Endometrial microvascular endothelial cells (primary cell): ENCODE results near the gene PLPPR4. TPM values are rescaled to one million over a fixed set of nuclear protein-coding genes. Genes with fewer than 3 reads are reported as not detected.

Experiments
- in situ Hi-C: cut with HindIII; loops from 2 replicates; pipeline ENCODE4 v1.10.0; 2017; ENCODE audit warnings: low sequenced_read_pairs, low pct_unique_long_range_greater_than_20kb; ENCODE audit errors: inconsistent ontology term
- total RNA-seq: library from RNA; depleted of rRNA; stranded (reverse); fragments of >200 nt; gene quantifications from one replicate; pipeline ENCODE4 v1.2.3, GENCODE V29; 2015; ENCODE audit errors: inconsistent ontology term

The PLPPR4 gene
- total RNA-seq, 1 donor from 2014 or later, result 0.28 TPM

GRCh38 chr1:99328171-99328570 is 63.9 kb downstream of the PLPPR4 start:
- in situ Hi-C loops, result no loop called here

- in situ Hi-C loops, result no loop called here
Observed at GRCh38 chr1:99331083-99331482, 66.8 kb downstream of the PLPPR4 start.

- in situ Hi-C loops, result no loop called here
Observed at GRCh38 chr1:99331636-99332035, 67.3 kb downstream of the PLPPR4 start.

- in situ Hi-C loops, result no loop called here
Observed at GRCh38 chr1:99332561-99332960, 68.3 kb downstream of the PLPPR4 start.

DNA sequence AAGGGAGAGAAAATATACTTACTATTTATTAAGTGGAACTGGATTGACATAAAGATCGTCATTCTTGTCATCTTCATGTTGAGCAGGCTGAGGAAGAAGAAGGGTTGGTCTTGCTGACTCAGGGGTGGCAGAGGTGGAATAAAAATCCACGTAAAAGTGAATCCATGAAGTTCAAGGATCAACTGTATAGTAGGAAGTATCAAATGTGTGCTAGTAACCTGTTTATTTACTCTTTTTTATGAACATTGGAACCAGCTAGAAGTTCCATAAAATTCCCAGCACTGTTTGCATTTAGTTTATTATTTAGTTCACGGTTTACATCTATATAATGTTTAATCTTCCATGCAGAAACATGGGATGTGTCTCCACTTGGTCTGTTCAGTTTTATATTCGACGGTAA is 70.7 kb downstream of the PLPPR4 start:
- in situ Hi-C loops, result no loop called here

GRCh38 chr1:99347041-99347684 is 82.9 kb downstream of the PLPPR4 start:
- in situ Hi-C loops, result no loop called here

DNA sequence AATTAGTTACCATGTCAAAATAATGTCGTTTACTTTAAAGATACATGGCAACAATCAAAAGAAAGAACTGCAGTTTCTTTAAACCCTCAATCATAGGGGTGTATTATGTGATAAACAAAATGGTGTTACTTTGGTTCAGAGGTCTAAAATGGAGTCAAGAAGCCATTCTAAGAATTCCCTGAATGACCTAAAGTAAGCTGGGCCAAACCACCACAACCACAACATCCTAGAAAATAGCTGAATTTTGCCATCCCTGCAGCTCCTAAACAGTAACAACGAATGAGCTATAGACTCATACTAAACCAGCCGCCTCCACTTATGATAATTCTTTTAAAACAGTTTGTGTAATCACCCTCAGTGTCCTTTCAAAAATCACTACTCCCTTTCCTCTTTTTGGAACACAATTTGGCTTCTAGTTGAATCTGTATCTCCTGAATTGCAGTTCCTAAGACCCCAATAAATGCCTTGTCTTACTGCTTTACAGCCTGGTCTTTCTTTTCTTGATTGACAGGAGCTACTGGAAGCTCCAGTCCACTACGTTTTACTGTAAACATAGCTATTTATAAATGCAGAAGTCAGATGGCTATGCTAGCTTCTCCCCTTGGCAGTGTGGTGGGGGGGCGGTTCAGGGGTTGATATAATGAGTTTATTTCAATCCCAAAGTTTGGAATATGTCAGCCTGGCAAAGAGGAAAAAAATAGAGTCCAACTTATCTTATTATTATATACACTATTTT is 84.3 kb downstream of the PLPPR4 start:
- in situ Hi-C loops, result no loop called here

DNA sequence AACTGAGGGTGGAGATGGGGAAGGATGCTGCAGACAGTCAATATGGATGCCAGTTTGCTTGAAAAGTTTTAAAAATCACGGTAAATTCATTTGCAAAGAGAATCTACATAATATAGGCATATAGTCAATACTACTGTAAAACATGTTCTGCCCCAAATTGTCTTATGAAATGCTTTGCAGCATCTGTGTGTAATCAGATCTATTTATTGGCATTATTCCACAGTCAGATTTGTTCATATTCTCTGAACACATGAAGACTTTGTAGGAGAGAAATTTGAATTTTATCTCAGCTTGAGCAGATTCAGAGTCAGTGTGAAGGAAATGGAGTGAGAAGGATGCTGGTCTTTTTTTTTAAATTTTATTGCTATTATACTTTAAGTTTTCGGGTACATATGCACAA is 88.5 kb downstream of the PLPPR4 start:
- in situ Hi-C loops, result no loop called here

GRCh38 chr1:99358770-99359169 is 94.5 kb downstream of the PLPPR4 start:
- in situ Hi-C loops, result no loop called here
